Eye (tissue), 1 donor: ENCODE measurements around the gene SPESP1.
"Not testable (repeated sequence)": the region's sequence is repeated elsewhere in the genome, so short reads cannot be mapped to it uniquely, and the experiment has no call there.

ENCODE experiments used
- DNase-seq: peaks from one replicate; pipeline ENCODE4 v3.0.0-alpha.2; 2015

Gene SPESP1

DNA sequence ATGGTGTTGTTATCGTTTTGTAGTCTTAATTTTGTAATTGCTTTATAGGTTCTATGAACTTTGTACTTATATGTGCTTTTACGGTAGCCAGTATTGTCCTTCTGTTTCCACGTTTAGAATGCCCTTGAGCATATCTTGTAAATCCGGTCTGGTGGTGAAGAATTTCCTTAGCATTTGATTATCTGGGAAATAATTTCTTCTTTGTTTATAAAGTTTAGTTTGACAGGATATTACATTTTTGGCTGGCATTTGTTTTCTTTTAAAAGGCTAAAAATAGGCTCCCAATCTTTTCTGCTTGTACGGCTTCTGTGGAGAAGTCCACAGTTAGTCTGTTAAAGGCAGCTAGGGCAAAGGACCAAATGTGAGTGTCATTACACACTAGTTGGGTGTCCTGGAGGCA is 36.7 kb downstream of the SPESP1 start:
- no peak for DNase-seq

DNA sequence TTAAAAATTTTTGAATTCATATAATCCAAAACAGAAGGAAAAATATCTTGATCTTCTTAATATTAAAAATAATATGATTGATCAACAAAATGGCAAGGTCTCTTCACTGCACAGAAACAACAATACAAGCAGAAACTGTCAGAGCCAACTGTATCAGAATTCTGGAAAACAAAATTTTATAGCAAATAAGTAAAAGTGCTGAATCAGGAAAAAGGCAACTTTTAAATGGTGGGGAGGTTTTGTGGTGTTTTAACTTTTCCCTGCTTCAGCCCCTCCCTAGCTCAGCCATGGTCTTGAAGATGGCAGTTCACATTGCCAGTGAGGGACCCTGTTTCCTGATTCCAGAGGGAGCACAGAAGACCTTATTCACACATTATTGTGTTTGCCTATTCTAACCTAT is 37.6 kb downstream of the SPESP1 start:
- no peak for DNase-seq

DNA sequence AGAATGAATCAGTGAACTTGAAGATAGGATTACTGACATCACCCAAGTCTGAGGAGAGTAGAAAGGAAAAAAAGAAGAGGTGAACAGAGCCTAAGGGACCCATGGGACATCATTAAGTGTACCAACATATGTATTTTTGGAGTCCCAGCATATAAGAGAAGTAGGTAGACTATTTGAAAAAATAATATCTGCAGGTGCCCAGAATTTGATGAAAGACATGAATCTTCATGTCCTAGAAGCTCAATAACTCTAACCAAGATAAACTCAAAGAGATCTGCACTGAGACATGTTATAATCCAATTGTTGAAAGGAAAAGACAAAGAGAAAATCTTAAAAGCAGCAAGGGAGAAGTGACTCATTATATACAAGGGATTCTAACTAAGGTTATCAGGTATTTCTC is 39.0 kb downstream of the SPESP1 start:
- DNase-seq: no peak

- DNase-seq: no peak
These were observed 42.1 kb downstream of the SPESP1 start for GRCh38 chr15:68972201-68973065.

DNA sequence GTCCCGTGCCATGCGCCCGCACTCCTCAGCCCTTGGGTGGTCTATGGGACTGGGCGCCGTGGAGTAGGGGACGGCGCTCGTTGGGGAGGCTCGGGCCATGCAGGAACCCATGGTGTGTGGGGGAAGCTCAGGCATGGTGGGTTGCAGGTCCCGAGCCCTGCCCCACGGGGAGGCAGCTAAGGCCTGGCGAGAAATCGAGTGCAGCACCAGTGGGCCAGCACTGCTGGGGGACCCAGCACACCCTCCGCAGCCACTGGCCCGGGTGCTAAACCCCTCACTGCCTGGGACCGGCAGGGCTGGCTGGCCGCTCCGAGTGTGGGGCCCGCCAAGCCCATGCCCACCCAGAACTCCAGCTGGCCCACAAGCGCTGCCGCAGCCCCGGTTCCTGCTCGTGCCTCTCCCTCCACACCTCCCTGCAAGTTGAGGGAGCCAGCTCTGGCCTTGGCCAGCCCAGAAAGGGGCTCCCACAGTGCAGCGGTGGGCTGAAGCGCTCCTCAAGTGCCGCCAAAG is 45.4 kb downstream of the SPESP1 start:
- DNase-seq: not testable (repeated sequence)

- DNase-seq: not testable (repeated sequence)
These were observed 47.1 kb downstream of the SPESP1 start for GRCh38 chr15:68977426-68977825.

GRCh38 chr15:68979006-68979405 is 48.7 kb downstream of the SPESP1 start:
- no peak for DNase-seq

DNA sequence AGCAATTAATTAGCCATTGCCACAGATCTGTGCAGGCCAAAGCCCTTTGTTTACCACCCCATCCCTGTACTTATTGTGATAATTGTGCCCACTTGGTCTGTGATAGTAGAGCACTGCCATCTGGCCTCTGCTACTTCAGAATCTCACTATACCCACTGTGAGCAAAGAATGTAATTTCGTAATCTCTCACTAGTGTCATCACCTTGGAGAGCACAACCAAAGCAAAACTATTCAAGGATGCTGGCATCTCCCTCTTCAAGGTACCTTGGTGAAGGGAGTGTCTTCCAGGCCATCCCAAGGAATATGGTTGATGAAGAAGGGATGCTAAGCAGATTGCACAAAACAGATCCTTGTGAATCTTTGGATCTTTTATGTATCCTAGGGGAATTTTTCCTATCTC is 49.5 kb downstream of the SPESP1 start:
- DNase-seq: no peak

DNA sequence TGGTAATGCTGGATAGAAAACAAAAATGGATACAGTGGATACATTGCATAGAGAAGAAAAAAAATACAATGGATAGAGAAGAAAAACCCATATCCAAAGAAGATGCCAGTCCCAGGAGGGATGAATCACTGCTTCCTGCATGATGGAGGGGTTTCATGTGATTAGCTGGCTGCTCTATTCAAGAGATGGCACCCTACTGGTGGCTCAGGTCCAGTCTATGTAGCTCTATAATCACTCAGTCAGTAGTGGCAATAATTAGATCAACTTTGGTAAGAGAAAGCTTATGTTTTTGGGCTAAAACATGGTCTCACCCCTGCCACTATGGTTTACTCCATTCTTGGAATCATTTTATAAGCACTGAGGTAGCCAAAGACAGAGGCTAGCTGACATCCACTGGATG is 50.5 kb downstream of the SPESP1 start:
- no peak for DNase-seq

GRCh38 chr15:68981941-68982340 is 51.6 kb downstream of the SPESP1 start:
- DNase-seq: no peak

GRCh38 chr15:68982976-68983563 is 52.7 kb downstream of the SPESP1 start:
- DNase-seq: no peak

- no peak for DNase-seq
These were observed 53.7 kb downstream of the SPESP1 start for GRCh38 chr15:68983961-68984481.

DNA sequence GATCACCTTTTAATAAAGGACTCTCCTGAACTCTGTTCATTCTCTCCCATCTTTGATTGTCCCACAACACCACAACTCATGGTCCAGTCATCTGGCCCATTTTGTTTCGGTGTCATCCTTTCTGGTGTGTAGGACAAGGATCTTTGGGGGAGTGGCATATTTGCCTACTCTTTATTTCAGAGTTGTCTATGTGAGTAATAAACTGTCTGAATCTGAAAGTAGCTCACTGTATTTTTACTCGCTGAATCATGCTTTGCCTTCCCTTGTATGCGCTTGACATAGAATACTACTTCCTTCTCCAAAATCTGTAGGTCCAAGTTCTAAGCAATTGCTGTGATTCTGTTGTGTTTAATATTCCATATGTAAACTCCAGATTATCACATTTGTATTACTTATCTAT is 54.3 kb downstream of the SPESP1 start:
- DNase-seq: no peak

GRCh38 chr15:68985361-68985891 is 55.1 kb downstream of the SPESP1 start:
- DNase-seq: no peak

DNA sequence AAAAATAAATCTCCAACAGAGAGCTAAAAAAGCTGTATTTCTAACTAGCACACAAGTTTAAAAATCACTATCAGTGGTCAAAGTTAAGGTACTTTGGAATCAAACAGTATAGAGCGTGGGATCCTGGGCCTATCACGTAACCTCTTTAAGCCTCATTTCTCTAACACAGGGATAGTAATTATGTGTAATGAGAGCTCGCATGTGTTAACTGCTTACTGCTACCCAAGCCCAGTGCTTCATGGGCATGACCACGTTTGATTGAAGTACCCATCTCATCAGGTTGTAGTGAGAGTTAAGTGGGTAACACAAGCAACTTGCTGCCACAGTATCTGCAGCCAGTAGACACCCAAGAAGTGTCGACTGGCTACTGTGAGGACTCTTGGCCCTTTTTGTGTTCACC is 56.0 kb downstream of the SPESP1 start:
- no peak for DNase-seq

DNA sequence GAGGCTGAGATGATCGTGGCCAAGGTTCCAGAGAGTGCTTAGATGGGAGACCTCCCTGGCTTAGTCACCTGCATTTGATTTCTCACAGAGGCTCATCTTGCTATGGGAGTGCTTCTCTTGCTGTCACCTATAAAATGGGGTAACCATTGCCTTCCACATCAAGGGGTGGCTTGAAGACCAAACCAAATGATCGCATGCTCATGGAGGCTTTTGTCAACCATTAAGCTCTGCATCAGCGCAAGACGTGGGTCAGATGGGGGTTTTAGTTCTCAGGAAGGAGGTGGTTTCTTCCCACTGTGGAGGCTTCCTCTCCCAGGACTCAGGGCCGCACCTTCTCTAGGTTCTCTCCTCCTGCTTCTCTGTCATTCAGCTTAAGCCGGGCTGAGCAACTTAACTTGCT is 56.8 kb downstream of the SPESP1 start:
- DNase-seq: no peak

GRCh38 chr15:68987676-68988075 is 57.4 kb downstream of the SPESP1 start:
- no peak for DNase-seq

DNA sequence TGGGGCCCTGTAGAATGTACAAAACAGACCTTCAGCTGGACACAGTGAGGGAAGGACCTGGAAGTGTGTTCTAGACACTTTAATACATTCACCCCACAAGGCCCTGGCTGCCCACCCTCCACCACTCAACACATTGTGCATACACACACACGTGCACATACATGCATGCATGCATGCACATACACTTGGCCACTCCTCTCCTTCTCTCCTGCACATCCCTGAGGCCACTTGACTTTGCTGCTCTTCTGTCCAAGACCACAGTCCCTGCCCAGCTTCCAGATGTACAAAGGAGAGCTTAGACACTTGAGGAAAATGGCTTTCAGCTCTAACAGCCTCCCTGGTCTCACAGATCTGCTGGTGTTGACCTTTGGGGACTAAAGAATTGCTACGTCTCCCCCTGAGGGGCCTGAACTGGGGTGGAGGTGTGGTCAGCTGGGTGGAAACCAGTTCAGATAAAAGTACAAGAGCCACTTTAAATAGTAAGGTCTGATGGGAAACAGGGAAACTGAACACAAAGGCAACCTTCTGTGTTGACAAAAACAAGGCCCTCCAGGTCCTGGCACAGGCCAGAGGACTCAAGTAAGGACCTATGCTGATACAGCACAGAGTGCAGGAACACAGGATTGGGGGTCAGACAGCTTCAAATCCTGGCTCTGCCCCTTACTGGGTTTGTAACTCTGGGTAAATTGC is 59.4 kb downstream of the SPESP1 start:
- DNase-seq: no peak

GRCh38 chr15:68990231-68990991 is 60.1 kb downstream of the SPESP1 start:
- DNase-seq: no peak

GRCh38 chr15:68990992-68991500 is 60.7 kb downstream of the SPESP1 start:
- no peak for DNase-seq

GRCh38 chr15:68991723-68992122 is 61.4 kb downstream of the SPESP1 start:
- DNase-seq: peak; percentile 54

- DNase-seq: no peak
These were observed 62.4 kb downstream of the SPESP1 start for GRCh38 chr15:68992696-68993095.
